D721Med (cell line): ENCODE results near the gene MREG.

ENCODE experiments used
- DNase-seq: peaks from one replicate; pipeline ENCODE4 v3.0.0; 2011; ENCODE audit warnings: low spot score; ENCODE audit not compliant: insufficient read length
- FAIRE-seq: peaks from 2 replicates; lab custom pipeline; 2011; peaks lifted over from hg19 to GRCh38; lab: Jason Lieb, UNC
- CTCF ChIP-seq: IDR thresholded peaks from 2 replicates; pipeline ENCODE4 v1.5.1; 2012; ENCODE audit warnings: mild to moderate bottlenecking, control low read depth; ENCODE audit not compliant: insufficient read depth; ENCODE audit errors: missing control alignments

MREG gene

GRCh38 chr2:216021768-216022565 lies 8.6 kb upstream of the MREG start:
- no peak for DNase-seq
- FAIRE-seq: peak; percentile 46

GRCh38 chr2:216018709-216019108 lies 5.4 kb upstream of the MREG start:
- no peak for FAIRE-seq

More at GRCh38 chr2:216021768-216022565, 8.6 kb upstream of the MREG start:
- no peak for TF ChIP-seq CTCF

GRCh38 chr2:216017365-216017764 lies 4.0 kb upstream of the MREG start:
- FAIRE-seq (no peak), DNase-seq (no peak)
- TF ChIP-seq CTCF: no peak

More at GRCh38 chr2:216018709-216019108, 5.4 kb upstream of the MREG start:
- no peak for DNase-seq
- no peak for TF ChIP-seq CTCF

GRCh38 chr2:216016581-216016980 lies 3.2 kb upstream of the MREG start:
- FAIRE-seq (no peak), DNase-seq (no peak)
- no peak for TF ChIP-seq CTCF

- DNase-seq (no peak), FAIRE-seq (peak; percentile 96)
- TF ChIP-seq CTCF: no peak
Observed at GRCh38 chr2:216015722-216016464, 2.5 kb upstream of the MREG start.

GRCh38 chr2:216014986-216015385 lies 1.6 kb upstream of the MREG start:
- FAIRE-seq (no peak), DNase-seq (no peak)
- no peak for TF ChIP-seq CTCF

GRCh38 chr2:216014006-216014405 lies 655 bp upstream of the MREG start:
- TF ChIP-seq CTCF: no peak
- FAIRE-seq (no peak), DNase-seq (no peak)
